Superior temporal gyrus (tissue), 1 donor: ENCODE data around the gene PDF.

Experiments used
- DNase-seq: peaks from one replicate; pipeline ENCODE4 v3.0.0-alpha.2; 2016; ENCODE audit errors: extremely low spot score

The PDF gene

GRCh38 chr16:69277413-69277812 is 53.0 kb downstream of the PDF start:
- DNase-seq: no peak
